Gastrocnemius medialis (tissue), 4 donors: ENCODE data around the gene FAM25G. TPM values are rescaled to one million over a fixed set of nuclear protein-coding genes. Genes with fewer than 3 reads are reported as not detected.
"Not testable (repeated sequence)": the region's sequence is repeated elsewhere in the genome, so short reads cannot be mapped to it uniquely, and the experiment has no call there.

Experiments
- ATAC-seq, 2 donors: fragments of 150-250 bp; one replicate each; pipeline ENCODE4 v1.9.1; 2016
- DNase-seq, 2 donors: peaks; one replicate each; pipeline ENCODE4 v3.0.0-alpha.2; 2019
- H3K27ac ChIP-seq, 4 donors: fragments of 200-600 bp; sonication (generic); 1 replicate in 1 of 4; 2 replicates in 3 of 4; pipeline ENCODE4 v1.5.1; 2016 to 2018; ENCODE audit warnings: mild to moderate bottlenecking in 2 of 4, moderate library complexity in 1 of 4
- H3K27me3 ChIP-seq, 3 donors: fragments of 200-600 bp; sonication (generic) in 2 of 3; 1 replicate in 1 of 3; 2 replicates in 2 of 3; pipeline versions ENCODE4 v1.5.1 to v1.6.0; 2016 to 2019; ENCODE audit warnings: mild to moderate bottlenecking in 1 of 3, moderate library complexity in 1 of 3
- H3K36me3 ChIP-seq, 2 donors: fragments of 200-600 bp; sonication (generic) in 1 of 2; one replicate each; pipeline ENCODE4 v1.5.1; 2017 to 2018
- H3K4me1 ChIP-seq, 2 donors: fragments of 200-600 bp; sonication (generic) in 1 of 2; one replicate each; pipeline ENCODE4 v1.5.1; 2016 to 2017; ENCODE audit warnings: mild to moderate bottlenecking in 2 of 2
- H3K4me3 ChIP-seq, 4 donors: fragments of 200-600 bp; sonication (generic) in 3 of 4; 1 replicate in 1 of 4; 2 replicates in 3 of 4; pipeline ENCODE4 v1.5.1; 2016 to 2019; ENCODE audit warnings: mild to moderate bottlenecking in 2 of 4
- H3K9me3 ChIP-seq, 3 donors: fragments of 200-600 bp; sonication (generic) in 2 of 3; 1 replicate in 1 of 3; 2 replicates in 2 of 3; pipeline ENCODE4 v1.5.1; 2016 to 2019
- in situ Hi-C, 4 donors: fragments of 200-750 bp; cut with MboI; loops; one replicate each; pipeline versions ENCODE4 v1.15.0 to v1.8.0; 2017; ENCODE audit warnings: low sequenced_read_pairs in 4 of 4
- intact Hi-C: fragments of 100-400 bp; cut with DNase I; formaldehyde crosslinking; loops from one replicate; pipeline ENCODE4 v1.15.1; 2023; ENCODE audit warnings: low total_unique reads
- total RNA-seq, 4 donors: library from RNA; depleted of rRNA; stranded (reverse); fragments of >200 nt; gene quantifications; one replicate each; pipeline versions ENCODE4 v1.1.0 to v1.2.3, GENCODE V29; 2016

Gene FAM25G
- total RNA-seq: not detected

- H3K27ac ChIP-seq, ATAC-seq, in situ Hi-C loops, H3K4me1 ChIP-seq, H3K36me3 ChIP-seq, H3K4me3 ChIP-seq, intact Hi-C loops, DNase-seq, H3K9me3 ChIP-seq, H3K27me3 ChIP-seq: not testable (repeated sequence)
Observed at GRCh38 chr10:47491600-47491999, at the start of gene FAM25G. FAM25G (minus strand) TSS chr10:47491700; CDS start chr10:47491674, 26 bp downstream.

GRCh38 chr10:47536430-47536829, 44.9 kb upstream of the FAM25G start:
- H3K27ac ChIP-seq, ATAC-seq, H3K36me3 ChIP-seq, H3K4me1 ChIP-seq, H3K27me3 ChIP-seq, intact Hi-C loops, in situ Hi-C loops, H3K9me3 ChIP-seq, H3K4me3 ChIP-seq, DNase-seq: not testable (repeated sequence)

DNA sequence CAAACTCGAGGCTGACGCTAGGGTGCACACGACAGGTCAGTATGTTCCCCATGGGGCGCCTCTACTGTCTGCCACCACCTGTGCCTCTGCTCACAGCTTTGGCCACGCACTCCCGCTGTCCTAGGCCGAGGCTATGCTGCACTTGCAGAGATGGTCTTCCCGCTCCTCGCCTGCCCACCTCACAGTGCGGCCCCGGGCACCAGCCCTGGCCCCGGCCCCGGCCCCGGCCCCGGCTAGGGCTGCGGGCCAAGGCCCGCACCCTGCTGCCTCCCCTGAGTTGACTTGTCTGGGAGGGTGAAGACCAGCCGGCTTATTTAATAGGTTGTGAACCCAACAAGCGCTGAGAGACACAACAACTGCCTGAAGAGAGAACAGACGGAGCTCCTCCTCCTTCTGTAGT, 32.0 kb upstream of the FAM25G start, which contains the start of gene AGAP9:
TSS of gene AGAP9 (minus strand) at position 164 of the 400 bp plus-strand sequence. CDS start at position 52, 112 bp downstream.
- ATAC-seq, DNase-seq, H3K4me3 ChIP-seq, H3K4me1 ChIP-seq, in situ Hi-C loops, H3K27me3 ChIP-seq, H3K9me3 ChIP-seq, intact Hi-C loops, H3K36me3 ChIP-seq, H3K27ac ChIP-seq: not testable (repeated sequence)

DNA sequence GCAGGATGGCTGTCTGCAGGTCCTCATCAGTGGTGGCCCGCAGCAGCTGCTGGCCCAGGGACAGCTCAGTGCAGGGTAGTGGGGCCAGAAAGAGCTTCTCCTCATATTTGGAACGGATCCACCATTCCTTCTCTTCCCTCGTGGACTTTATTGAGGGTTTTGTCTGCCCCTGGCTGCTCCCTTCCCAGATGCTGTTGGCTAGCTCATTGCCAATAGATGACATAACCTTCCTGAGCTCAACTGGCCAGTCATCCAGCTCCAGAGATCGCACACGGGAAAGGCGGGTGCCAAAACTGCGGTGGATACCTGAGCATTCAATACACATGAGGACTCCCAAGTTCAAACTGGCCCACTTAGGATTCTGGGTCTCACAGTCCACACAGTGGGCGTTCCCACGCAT, 10.8 kb upstream of the FAM25G start:
- ATAC-seq, intact Hi-C loops, H3K36me3 ChIP-seq, H3K27ac ChIP-seq, H3K4me3 ChIP-seq, H3K4me1 ChIP-seq, H3K9me3 ChIP-seq, DNase-seq, H3K27me3 ChIP-seq, in situ Hi-C loops: not testable (repeated sequence)

GRCh38 chr10:47494226-47494625, 2.7 kb upstream of the FAM25G start:
- ATAC-seq, H3K27me3 ChIP-seq, H3K27ac ChIP-seq, intact Hi-C loops, H3K9me3 ChIP-seq, H3K4me1 ChIP-seq, H3K4me3 ChIP-seq, H3K36me3 ChIP-seq, DNase-seq, in situ Hi-C loops: not testable (repeated sequence)

DNA sequence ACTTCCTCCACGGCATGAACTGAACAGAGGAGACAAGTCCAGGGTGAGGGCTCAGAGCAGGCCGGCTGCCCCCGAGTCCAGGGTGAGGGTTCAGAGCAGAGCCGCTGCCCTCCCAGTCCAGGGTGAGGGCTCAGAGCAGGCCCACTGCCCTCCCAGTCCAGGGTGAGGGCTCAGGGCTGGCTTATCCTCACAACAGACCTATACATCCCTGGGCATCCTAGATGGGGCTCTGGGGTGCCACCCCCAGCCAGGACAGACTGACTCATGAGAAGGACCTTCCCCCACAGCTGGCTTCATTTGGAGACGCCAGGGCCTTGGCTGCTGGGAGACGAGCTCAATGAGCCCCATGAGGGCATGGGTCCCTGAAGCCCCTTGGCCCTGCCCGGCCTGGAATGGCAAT, 1.9 kb downstream of the FAM25G start:
- DNase-seq, in situ Hi-C loops, H3K27me3 ChIP-seq, H3K9me3 ChIP-seq, H3K27ac ChIP-seq, H3K36me3 ChIP-seq, intact Hi-C loops, H3K4me1 ChIP-seq, ATAC-seq, H3K4me3 ChIP-seq: not testable (repeated sequence)

DNA sequence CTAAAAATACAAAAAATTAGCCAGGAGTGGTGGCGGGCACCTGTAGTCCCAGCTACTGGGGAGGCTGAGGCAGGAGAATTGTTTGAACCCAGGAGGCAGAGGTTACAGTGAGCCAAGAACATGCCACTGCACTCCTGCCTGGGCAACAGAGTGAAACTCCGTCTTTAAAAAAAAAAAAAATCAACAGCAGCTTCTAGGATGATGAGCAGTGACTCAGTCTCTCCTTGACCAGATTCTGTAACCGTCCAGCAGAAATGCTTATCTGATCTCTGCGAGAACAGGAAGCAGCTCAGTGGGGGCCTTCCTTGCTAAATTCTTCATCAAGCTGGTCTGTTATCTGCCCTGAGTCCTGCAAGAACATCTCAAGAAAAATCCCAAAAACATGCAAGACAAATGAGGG, 5.6 kb downstream of the FAM25G start:
- H3K9me3 ChIP-seq, H3K27ac ChIP-seq, H3K27me3 ChIP-seq, in situ Hi-C loops, intact Hi-C loops, H3K4me1 ChIP-seq, DNase-seq, H3K36me3 ChIP-seq, H3K4me3 ChIP-seq, ATAC-seq: not testable (repeated sequence)

DNA sequence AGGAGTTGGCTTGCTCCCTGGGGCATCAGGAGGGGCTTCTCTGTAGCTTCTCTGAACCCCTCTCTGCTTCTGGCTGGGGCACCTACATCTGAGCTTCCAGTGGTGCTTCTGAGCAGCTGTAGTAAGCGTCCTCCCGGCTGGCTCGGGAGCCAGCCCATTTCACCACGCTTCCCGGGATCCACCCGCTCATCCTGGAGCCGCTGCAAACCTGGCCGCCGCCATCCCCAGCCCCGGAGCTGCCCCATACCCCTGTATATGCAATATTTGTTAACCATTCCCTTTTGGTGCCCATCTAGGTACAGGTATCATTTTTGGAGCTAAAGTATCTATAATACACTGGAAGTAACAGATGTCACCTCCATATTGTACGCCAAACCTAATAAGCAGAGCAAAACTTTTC, 6.7 kb downstream of the FAM25G start:
- H3K4me1 ChIP-seq, H3K9me3 ChIP-seq, intact Hi-C loops, H3K27ac ChIP-seq, H3K27me3 ChIP-seq, H3K4me3 ChIP-seq, DNase-seq, H3K36me3 ChIP-seq, in situ Hi-C loops, ATAC-seq: not testable (repeated sequence)

GRCh38 chr10:47483923-47484322, 7.6 kb downstream of the FAM25G start, which contains the start of gene ANXA8:
ANXA8 (minus strand) TSS chr10:47484115; CDS start chr10:47483933, 182 bp downstream.
- in situ Hi-C loops, H3K9me3 ChIP-seq, ATAC-seq, H3K4me1 ChIP-seq, H3K36me3 ChIP-seq, intact Hi-C loops, H3K27me3 ChIP-seq, H3K4me3 ChIP-seq, DNase-seq, H3K27ac ChIP-seq: not testable (repeated sequence)

DNA sequence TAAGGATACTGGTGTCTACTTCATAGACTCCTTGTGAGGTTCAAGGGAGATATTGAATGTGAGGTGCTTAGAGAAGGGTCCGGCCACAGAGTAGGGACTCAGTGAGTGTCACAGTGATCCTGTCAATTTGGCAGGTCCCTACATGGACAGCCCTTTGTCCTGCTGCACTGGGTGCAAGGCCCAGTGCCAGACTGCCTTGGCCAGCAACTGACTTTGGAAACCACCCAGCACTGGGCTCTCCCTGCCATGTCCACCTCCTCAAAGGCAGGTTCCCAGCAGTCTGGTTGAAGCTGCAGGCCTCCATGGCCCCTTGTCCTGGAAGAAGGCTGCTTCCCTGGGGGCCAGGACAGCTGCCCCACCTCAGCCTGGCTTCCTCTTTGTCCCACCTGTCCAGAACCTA, 9.1 kb downstream of the FAM25G start:
- H3K4me1 ChIP-seq, H3K4me3 ChIP-seq, H3K36me3 ChIP-seq, in situ Hi-C loops, ATAC-seq, intact Hi-C loops, DNase-seq, H3K27ac ChIP-seq, H3K27me3 ChIP-seq, H3K9me3 ChIP-seq: not testable (repeated sequence)

DNA sequence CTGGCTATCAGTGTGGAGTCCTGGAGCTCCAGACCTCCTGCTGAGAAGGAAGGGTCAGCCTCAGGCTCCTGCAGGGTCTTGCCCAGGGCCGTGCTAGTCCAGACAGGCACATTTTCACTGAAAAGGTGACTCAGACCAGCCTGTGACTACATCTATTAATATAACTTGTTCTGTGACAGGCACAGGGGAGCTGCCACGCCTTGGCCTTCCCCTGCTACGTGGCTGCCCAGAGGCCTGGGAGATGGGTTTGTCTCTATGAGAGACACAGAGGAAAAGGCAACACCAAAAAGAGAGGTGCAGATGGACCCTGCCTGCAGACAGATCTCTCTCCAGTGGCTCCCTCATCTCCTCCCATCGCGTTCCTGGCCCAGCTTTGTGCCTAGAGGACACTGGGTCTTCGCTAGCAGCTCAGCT, 9.7 kb downstream of the FAM25G start:
- H3K27me3 ChIP-seq, H3K36me3 ChIP-seq, H3K27ac ChIP-seq, ATAC-seq, H3K4me1 ChIP-seq, DNase-seq, intact Hi-C loops, H3K4me3 ChIP-seq, in situ Hi-C loops, H3K9me3 ChIP-seq: not testable (repeated sequence)

DNA sequence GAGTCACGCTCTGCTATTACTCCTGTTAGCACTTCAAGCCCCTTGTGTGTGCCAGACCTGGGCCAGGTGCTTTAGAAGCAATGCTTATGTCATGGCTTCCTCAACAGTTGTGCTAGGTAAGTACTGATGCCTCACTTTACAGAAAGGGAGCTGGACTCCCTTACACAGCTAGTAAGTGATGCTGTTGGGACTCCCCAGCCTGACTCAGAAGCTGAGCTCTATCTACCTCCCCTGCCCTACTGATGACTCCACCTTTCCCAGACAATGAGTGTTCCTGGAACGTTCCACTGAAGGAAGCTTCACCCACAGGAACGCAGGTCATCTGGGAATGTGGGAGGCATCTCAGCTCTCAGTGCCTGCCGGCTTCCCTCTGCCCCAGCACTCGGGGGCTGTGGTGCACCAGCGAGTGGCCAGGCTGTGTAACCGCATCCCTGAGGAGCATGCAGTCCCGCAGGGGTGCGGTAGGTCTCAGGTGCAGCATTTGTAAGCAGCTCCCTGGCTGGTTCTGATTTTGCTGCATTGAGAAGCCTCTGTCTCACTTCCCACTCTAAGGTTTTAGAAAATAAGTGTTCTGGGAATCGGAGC, 10.2 kb downstream of the FAM25G start:
- intact Hi-C loops, H3K27me3 ChIP-seq, in situ Hi-C loops, H3K9me3 ChIP-seq, H3K36me3 ChIP-seq, H3K27ac ChIP-seq, H3K4me1 ChIP-seq, DNase-seq, ATAC-seq, H3K4me3 ChIP-seq: not testable (repeated sequence)
